GM12864 (cell line): ENCODE results near the gene AKR1B15.

Experiments
- DNase-seq: peaks from one replicate; pipeline ENCODE4 v3.0.0-alpha.2; 2011; ENCODE audit warnings: low read depth
- H3K4me3 ChIP-seq: 2 replicates; pipeline ENCODE4 v1.5.1; 2011; ENCODE audit warnings: mild to moderate bottlenecking, low read depth, low read length, control low read depth
- TF ChIP-seq, protein P1 (sequence below): IDR thresholded peaks from 2 replicates; pipeline ENCODE4 v1.5.1; 2011; ENCODE audit warnings: low read depth, mild to moderate bottlenecking, moderate library complexity, low read length, control low read depth, inconsistent platforms; ENCODE audit errors: missing control alignments

The AKR1B15 gene

DNA sequence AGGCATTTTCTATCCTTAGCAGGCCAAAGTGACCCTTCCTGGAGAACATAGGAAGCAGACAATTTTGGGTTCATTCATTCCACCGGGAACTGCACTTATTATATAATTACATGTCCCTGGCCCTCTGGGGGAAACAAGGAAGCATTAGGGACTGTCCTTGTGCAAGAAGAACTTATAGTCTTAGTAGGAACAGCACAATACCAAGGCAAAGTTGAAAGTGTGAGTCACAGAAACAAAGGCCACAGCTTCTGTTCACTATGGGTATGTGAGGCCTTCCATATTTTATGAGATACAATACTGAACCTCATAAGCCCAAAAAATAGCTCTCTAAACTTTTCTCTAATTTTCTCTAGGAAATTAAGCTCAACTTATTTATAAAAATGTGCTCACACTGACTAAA, 39.9 kb upstream of the AKR1B15 start:
- H3K4me3 ChIP-seq, result no peak overlapping the region
- DNase-seq, result no peak
- TF ChIP-seq, protein P1, sequence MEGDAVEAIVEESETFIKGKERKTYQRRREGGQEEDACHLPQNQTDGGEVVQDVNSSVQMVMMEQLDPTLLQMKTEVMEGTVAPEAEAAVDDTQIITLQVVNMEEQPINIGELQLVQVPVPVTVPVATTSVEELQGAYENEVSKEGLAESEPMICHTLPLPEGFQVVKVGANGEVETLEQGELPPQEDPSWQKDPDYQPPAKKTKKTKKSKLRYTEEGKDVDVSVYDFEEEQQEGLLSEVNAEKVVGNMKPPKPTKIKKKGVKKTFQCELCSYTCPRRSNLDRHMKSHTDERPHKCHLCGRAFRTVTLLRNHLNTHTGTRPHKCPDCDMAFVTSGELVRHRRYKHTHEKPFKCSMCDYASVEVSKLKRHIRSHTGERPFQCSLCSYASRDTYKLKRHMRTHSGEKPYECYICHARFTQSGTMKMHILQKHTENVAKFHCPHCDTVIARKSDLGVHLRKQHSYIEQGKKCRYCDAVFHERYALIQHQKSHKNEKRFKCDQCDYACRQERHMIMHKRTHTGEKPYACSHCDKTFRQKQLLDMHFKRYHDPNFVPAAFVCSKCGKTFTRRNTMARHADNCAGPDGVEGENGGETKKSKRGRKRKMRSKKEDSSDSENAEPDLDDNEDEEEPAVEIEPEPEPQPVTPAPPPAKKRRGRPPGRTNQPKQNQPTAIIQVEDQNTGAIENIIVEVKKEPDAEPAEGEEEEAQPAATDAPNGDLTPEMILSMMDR, result no peak

DNA sequence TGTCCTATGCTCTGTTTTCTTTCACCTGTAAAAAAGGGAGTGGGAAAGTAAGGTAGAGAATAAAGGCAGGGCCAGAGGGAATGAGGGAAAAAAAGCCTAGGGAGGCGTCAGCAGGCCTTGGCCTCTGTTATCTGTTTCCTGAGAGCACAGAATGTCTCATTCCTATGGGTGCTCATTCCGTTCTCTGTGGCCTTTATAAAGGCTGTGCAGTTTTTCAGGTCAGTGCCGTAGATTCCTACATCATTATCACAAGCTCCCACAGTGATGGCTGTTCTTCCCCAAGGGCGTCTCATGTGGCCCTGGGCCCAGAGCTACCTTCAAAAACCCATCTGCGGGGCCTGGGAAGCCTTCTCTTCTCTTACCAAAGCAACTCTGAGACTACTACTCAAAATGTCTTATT, 38.3 kb upstream of the AKR1B15 start:
- H3K4me3 ChIP-seq, result no peak overlapping the region
- TF ChIP-seq, protein P1, result no peak
- no peak for DNase-seq

DNA sequence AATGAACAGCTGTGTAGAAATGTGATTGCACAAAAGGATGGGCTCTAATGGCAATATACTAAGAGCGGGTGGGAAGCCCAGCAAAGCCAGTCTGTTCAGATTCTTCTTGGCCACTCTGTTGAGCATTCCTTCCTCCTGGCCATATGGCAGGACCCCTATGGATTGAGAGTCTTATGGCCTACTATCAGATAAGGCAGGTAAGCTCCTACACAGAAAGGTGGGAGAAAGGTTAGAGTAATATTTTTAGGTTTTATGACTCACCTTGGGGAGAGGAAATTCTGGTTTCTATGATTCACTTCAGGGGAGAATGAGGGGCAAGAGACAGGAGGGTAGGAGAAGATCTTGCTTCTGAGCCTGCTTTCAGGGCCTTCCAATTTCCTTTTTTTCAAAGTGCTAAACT, 36.6 kb upstream of the AKR1B15 start:
- TF ChIP-seq, protein P1, result no peak
- H3K4me3 ChIP-seq, result no peak overlapping the region
- no peak for DNase-seq

DNA sequence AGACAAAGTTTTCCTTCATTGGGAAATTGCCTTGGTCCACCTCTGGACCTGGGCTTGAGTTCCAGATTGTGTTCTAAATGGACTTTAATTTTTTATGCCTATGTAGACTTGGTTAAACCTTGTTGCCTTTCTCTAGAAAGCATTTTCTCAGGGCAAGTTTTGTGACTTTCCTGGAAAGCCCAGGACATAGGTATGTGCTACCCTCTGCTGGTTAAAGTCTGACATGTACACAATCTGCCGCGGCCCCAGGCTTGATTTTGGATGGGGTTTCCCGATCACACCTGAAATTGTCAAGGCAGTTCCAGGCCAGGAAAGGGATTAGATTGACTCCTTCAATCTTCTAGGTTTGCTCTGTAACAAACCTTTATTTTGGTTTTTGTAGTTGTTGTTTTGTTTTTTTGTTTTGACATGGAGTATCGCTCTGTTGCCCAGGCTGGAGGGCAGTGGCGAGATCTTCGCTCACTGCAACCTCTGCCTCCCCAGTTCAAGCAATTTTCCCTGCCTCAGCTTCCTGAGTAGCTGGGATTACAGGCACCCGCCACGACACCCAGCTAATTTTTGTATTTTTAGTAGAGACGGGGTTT, 35.6 kb upstream of the AKR1B15 start:
- H3K4me3 ChIP-seq, result no peak overlapping the region
- DNase-seq, result no peak
- TF ChIP-seq, protein P1, result peak; percentile 67

DNA sequence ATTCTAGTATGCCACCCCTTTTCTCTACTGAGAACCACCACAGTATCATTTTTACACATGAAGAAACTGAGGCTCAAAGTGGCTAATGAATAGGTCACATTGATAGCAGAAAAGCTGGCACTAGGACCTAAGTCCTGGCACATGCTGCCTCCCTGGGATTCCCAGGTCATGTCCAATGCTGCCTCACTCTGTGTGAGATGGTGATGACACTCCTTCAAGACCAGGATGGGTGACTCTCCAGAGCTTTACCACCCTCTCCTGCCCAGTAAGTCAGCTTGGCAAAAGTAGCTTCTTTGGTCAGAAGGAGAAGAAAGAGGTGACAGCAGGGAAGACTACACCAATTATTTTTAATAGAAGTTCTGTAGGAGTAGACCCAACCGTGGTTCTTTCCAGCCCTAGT, 34.8 kb upstream of the AKR1B15 start:
- no peak for DNase-seq
- TF ChIP-seq, protein P1, result no peak
- no peak overlapping the region for H3K4me3 ChIP-seq

DNA sequence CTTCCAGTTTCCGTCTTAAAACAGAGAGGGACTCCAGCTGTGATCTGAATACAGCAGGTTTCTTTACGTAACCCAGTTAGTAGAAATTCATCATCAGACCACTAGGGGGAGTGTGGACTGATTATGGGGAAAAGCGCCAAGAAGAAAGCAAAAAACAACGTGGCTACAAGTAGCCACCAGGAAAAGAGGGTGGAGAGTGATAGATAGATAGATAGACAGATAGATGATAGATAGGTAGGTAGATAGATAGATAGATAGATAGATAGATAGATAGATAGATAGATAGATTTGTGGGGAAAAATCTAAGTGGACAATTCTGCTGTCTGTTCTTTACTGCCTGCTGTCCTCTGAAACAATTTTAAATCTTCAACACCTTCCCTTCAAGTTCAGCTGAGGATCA, 34.2 kb upstream of the AKR1B15 start:
- TF ChIP-seq, protein P1, result peak; percentile 72
- peak; percentile 31 for DNase-seq
- no peak overlapping the region for H3K4me3 ChIP-seq
